GM18502 (cell line): ENCODE measurements around the gene MCRS1.
"Not testable (repeated sequence)": the region's sequence is repeated elsewhere in the genome, so short reads cannot be mapped to it uniquely, and the experiment has no call there.

ENCODE experiments used
- ATAC-seq: cut with Tn5 transposase; IDR thresholded peaks from one replicate; pipeline ENCODE4 v1.9.1; 2021; ENCODE audit warnings: mild to moderate bottlenecking; ENCODE audit not compliant: unreplicated experiment, poor library complexity

The MCRS1 gene

DNA sequence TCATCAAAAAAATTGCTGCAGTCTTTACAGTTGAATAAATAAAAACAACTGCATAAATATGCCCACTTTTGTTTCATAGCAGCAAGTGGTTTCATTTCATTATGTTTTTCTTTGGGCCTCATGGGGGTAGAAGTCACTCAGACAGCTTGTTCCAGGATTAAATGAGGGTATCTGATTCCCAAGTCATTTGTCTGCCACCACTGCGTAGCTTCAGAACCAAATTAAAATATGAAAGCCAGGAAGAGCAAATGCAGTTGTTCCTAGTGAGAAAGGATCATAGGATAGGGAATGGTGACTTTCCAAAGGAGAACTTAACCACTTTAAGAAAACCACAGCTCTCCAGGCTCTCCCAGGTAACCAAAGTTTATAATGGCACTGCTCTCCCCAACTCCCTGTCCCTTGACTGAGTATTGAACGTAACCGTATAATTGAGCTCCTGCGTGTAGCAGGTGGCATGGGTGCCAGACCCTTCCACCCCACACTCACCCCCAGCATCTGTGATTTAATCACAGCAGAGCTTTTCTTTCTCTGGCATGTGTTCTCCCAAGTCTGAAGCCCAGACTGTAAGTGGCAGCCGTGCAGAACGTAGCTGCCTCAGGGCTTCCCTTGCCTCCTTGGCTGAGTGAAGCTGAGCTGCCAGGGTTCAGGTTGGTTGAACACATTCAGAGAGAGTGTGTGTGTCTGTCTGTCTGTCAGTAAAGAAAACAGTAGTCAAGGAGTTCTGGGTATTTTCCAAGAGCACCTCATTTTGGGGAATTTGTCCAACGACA is 40.4 kb downstream of the MCRS1 start:
- ATAC-seq = no peak

DNA sequence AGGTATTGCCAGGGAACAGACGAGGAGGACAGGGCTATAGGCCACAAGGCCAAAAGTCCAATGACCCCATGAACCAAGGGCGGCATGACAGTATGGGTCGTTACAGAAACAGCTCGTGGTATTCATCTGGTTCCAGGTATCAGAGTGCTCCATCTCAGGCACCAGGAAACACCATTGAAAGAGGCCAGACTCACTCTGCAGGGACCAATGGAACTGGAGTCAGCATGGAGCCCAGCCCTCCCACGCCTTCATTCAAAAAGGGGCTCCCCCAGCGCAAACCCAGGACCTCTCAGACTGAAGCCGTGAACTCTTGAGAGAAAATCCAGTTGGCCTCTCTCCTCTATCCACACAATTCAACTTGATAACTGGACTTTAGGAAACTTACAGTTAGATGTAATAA is 42.0 kb downstream of the MCRS1 start:
- no peak for ATAC-seq

DNA sequence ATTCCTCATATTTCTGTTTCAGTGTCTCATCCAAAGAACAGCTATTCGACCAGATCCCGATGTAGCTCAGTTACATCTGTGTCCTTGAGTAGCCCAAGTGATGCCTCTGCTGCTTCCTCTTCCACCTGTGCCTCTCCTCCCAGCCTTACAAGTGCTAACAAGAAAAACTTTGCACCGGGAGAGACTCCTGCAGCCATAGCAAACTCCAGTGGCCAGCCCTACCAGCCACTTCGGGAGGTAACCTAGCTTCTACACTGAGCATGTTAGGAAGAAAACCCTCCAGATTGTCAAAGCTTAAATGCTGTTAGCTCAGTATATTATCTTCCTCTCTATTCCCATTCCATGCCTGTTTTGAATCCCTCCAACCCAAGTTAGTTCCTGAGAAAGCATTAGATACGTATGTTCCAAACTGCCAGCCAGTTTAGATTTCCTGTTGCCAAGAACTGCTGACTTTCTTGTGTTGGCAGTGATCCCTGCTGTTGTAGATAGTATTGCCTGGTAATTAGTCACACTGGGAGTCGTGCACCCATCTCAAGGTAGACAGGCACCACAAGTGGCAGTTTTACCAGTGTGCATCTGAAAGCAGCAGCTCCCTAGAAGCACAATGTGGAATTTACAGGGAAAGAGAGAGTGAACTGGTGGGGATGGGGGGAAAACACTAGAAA is 43.1 kb downstream of the MCRS1 start:
- ATAC-seq = no peak

DNA sequence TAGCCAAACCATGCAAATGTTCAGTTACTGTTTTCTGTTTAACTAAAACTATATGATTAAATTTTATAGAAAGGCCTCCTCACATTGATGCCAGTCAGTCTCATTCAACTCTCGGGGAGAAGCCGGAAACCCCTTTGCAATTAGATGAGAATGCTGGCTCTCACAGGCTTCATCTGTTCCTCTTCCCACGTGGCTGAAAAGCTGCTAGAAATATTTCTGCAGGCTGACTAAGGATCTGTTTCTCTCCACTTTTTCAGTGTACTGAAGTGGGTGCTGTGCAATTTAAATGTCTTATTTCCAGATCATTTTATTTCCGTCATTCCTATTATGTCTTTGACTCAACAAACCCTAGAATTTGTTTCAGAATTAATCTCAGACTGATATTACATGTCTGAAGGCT is 46.6 kb downstream of the MCRS1 start:
- no peak for ATAC-seq

DNA sequence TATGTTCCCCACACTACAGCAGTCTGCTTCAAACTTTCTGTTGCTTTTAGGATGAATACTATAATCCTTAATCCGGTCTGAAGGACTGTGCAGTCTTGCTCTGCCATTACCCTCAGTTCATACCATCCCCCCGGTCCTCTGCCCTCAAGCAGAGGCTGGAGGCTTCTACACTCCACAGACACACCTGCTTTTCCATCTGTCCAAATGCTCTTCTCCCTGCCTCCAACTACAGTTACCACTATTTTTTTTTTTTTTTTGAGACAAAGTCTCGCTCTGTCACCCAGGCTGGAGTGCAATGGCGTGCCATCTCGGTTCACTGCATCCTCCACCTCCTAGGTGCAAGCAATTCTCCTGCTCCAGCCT is 48.4 kb downstream of the MCRS1 start:
- no peak for ATAC-seq

DNA sequence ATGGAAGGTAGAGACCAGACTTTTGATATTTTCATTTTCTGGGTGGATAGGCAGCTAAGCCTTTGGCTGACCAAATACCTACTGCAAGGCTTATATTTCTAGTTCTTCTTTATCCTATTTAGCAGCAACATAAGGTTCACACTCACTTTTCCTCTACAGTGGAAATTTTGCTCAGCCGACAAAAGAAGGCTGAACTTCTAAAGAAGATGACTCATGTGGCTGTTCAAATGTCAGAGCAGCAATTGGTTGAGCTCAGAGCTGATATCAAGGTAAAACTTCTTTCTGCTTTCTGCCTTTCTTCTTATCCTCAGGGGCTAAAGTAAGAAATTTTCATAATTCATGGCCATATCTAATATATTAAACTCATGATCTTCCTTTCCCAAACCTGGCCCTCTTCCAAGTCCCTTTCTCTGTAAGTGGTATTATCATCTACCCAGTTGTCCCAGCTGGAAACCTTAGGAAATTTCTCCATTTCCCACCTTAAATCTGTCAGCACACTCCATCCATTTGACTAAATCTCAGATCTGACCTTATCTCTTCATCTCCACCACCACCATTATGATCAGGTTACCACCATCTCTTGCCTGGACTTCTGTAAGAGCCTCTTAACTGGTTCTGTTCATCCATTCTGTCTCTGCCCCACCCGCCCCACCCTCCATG is 48.9 kb downstream of the MCRS1 start:
- no peak for ATAC-seq

DNA sequence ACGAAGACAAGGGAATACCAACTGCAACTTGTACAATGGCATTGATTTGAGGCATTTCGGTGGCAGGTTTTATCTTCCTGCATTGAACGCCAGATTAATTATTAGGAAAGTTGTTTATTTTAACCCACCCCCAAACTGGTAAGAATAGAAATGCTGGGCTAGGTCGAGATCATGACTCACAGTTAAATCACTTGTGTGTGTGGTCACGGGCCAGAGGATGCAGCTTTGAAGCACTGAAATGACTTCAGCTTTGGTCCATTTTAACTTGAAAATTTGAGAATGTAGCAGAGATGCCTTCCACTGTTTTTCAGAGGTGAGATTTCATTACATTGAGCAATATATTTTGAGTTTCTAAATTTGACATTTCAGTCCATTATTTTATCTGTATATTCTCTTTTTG is 52.7 kb downstream of the MCRS1 start:
- ATAC-seq = no peak

DNA sequence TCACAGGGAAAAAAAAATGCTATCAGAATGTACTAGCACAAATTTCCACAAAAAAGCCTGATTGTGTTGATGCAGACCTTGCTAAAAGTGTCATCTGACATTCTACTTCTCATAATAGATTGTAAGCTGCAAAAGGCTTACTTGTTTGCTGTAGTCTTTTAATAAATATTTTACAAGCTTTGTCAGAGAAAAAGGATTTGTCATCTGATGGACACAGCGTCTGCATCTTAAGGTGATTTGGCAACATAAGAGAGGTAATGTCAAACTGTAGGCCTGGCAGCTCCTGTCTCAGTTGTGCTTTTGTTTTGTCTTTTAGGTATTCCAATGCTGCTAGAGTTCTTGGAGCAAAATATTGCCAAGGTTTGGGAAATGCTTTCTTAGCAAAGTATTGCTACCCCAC is 55.4 kb downstream of the MCRS1 start:
- no peak for ATAC-seq

DNA sequence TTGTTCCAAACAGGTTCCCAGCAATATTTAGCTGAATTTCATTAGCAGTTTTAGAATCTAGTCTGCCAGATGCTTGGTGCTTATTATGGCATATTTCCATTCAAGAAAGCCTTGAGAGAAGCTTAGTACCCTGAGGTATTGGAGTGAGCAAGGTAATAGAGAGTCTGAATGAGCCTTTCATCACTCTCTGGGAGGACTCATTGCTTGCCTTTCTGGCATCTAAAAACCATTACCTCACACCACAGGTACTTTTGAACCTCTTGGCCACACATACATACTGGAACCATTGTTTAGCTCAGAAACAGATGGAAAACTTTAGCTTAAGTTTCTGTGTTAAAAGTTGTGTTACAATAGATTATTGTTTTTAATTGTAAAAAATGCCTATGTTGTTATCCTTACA is 56.5 kb downstream of the MCRS1 start:
- ATAC-seq = no peak

DNA sequence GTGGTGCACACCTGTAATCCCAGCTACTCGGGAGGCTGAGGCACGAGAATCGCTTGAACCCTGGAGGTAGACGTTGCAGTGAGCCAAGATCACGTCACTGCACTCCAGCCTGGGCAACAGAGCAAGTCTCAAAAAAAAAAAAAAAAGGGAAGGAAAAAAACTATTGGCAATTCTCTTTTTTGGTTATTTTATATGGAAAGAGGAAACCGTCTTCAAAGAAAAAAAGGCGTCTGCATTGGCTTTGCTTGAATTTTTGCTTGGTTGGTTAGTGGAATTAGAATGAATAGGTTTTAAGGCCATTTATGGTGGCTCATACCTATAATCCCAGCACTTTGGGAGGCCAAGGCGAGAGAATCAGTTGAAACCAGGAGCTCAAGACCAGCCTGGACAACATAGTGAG is 58.3 kb downstream of the MCRS1 start:
- not testable (repeated sequence) for ATAC-seq
